Mucosa of stomach (tissue), 1 donor: ENCODE data around the gene PSMD11.
A peak's percentile ranks its signal among the peaks of the same experiment; 100 is the strongest.

Experiments used
- H3K27me3 ChIP-seq: one replicate; pipeline ENCODE4 v1.7.0; 2013; ENCODE audit warnings: mild to moderate bottlenecking, low read length; ENCODE audit not compliant: control insufficient read depth, insufficient read depth
- H3K36me3 ChIP-seq: one replicate; pipeline ENCODE4 v1.7.0; 2013; ENCODE audit warnings: low read length; ENCODE audit not compliant: control insufficient read depth, insufficient read depth
- H3K4me1 ChIP-seq: one replicate; pipeline ENCODE4 v1.7.0; 2013; ENCODE audit warnings: mild to moderate bottlenecking, low read length; ENCODE audit not compliant: control insufficient read depth, insufficient read depth
- H3K4me3 ChIP-seq: one replicate; pipeline ENCODE4 v1.7.0; 2013; ENCODE audit warnings: low read length
- H3K9ac ChIP-seq: one replicate; pipeline ENCODE4 v1.7.0; 2013; ENCODE audit warnings: mild to moderate bottlenecking, low read length, moderate library complexity
- H3K9me3 ChIP-seq: one replicate; pipeline ENCODE4 v1.7.0; 2013; ENCODE audit warnings: mild to moderate bottlenecking, low read length, moderate library complexity; ENCODE audit not compliant: control insufficient read depth
- donor health status: Pancreatic carcinoma.

Gene PSMD11

GRCh38 chr17:32486111-32486700 is 41.9 kb downstream of the PSMD11 start:
- H3K27me3 ChIP-seq, result peaks cover 6% of the 10 kb centered on the region
- H3K9ac ChIP-seq, result no peak overlapping the region
- no peaks in the 10 kb centered on the region for H3K36me3 ChIP-seq
- peaks cover 22% of the 10 kb centered on the region for H3K4me1 ChIP-seq
- H3K9me3 ChIP-seq, result no peaks in the 10 kb centered on the region
- H3K4me3 ChIP-seq, result no peak overlapping the region

- peaks cover 6% of the 10 kb centered on the region for H3K27me3 ChIP-seq
- no peaks in the 10 kb centered on the region for H3K36me3 ChIP-seq
- H3K9me3 ChIP-seq, result no peaks in the 10 kb centered on the region
- peaks cover 23% of the 10 kb centered on the region for H3K4me1 ChIP-seq
- H3K4me3 ChIP-seq, result no peak within 1 kb of the TSS
- peak within 1 kb of the TSS; percentile 43 for H3K9ac ChIP-seq
These were observed 42.6 kb downstream of the PSMD11 start, which contains the start of gene CDK5R1 for GRCh38 chr17:32486701-32487472. TSS of gene CDK5R1 (plus strand) at chr17:32486993. CDS start at chr17:32487621, 628 bp downstream.

DNA sequence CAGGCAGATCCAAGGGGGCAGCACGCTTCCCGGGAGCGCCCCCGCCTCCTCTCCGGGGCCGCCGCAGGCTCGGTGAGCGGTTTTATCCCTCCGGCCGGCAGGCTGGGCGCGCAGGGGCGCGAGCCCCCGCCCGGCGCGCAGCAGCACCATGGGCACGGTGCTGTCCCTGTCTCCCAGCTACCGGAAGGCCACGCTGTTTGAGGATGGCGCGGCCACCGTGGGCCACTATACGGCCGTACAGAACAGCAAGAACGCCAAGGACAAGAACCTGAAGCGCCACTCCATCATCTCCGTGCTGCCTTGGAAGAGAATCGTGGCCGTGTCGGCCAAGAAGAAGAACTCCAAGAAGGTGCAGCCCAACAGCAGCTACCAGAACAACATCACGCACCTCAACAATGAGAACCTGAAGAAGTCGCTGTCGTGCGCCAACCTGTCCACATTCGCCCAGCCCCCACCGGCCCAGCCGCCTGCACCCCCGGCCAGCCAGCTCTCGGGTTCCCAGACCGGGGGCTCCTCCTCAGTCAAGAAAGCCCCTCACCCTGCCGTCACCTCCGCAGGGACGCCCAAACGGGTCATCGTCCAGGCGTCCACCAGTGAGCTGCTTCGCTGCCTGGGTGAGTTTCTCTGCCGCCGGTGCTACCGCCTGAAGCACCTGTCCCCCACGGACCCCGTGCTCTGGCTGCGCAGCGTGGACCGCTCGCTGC is 43.3 kb downstream of the PSMD11 start:
- Histone ChIP-seq H3K27me3 (peaks cover 6% of the 10 kb centered on the region), H3K9me3 (no peaks in the 10 kb centered on the region), H3K36me3 (no peaks in the 10 kb centered on the region), H3K9ac (peak overlapping the region; percentile 43), H3K4me3 (no peak overlapping the region), H3K4me1 (peaks cover 26% of the 10 kb centered on the region)

- Histone ChIP-seq H3K9me3 (no peaks in the 10 kb centered on the region), H3K36me3 (no peaks in the 10 kb centered on the region), H3K4me3 (no peak overlapping the region), H3K4me1 (peaks cover 25% of the 10 kb centered on the region), H3K27me3 (peaks cover 6% of the 10 kb centered on the region), H3K9ac (no peak overlapping the region)
These were observed 43.9 kb downstream of the PSMD11 start for GRCh38 chr17:32488177-32488542.

GRCh38 chr17:32488604-32489180 is 44.4 kb downstream of the PSMD11 start:
- no peaks in the 10 kb centered on the region for H3K36me3 ChIP-seq
- no peaks in the 10 kb centered on the region for H3K9me3 ChIP-seq
- peaks cover 6% of the 10 kb centered on the region for H3K27me3 ChIP-seq
- no peak overlapping the region for H3K9ac ChIP-seq
- no peak overlapping the region for H3K4me3 ChIP-seq
- H3K4me1 ChIP-seq, result peaks cover 20% of the 10 kb centered on the region

DNA sequence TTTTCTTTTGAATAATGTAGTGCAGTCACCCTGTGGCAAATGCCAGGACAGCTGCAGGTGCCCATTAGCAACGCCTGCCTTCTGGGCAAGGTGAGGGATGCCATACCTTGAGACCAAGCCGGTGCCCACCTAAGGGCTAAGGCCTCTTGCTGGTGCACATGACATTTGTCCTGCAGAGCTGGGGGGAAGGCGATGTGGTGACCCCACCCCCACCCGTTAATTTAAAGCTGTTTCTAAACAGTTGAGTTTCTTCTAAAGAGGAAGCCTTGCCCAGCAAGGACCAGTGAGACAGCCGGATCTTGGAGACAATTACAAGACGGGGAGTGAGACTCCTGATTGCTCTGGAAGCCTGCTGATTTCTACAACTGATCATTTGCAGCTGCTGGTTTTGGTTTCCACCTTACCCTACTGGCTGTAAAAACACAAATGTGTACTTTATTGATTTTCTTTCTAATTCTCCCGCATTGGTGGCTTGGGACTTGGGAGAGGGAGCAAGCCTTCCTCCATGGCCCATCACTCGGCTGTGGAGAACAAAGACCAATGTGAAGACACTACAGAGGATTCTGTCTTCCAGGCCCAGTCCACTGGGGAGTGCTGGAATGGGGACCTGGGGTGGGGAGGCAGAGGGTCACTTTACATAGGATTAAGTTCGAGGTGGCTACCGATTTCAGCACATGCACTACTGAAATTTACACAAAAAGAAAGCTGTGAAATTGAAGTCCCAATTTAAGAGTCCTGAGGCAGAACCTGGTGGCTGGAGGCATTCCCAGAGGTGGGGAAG is 45.2 kb downstream of the PSMD11 start:
- Histone ChIP-seq H3K9ac (no peak overlapping the region), H3K9me3 (no peaks in the 10 kb centered on the region), H3K4me1 (peaks cover 15% of the 10 kb centered on the region), H3K36me3 (no peaks in the 10 kb centered on the region), H3K27me3 (peaks cover 6% of the 10 kb centered on the region), H3K4me3 (no peak overlapping the region)

GRCh38 chr17:32490101-32490482 is 45.8 kb downstream of the PSMD11 start:
- H3K4me1 ChIP-seq, result peaks cover 15% of the 10 kb centered on the region
- H3K4me3 ChIP-seq, result no peak overlapping the region
- no peaks in the 10 kb centered on the region for H3K36me3 ChIP-seq
- no peaks in the 10 kb centered on the region for H3K9me3 ChIP-seq
- H3K9ac ChIP-seq, result no peak overlapping the region
- peaks cover 6% of the 10 kb centered on the region for H3K27me3 ChIP-seq

- peaks cover 15% of the 10 kb centered on the region for H3K4me1 ChIP-seq
- no peaks in the 10 kb centered on the region for H3K36me3 ChIP-seq
- no peak overlapping the region for H3K4me3 ChIP-seq
- H3K27me3 ChIP-seq, result peaks cover 6% of the 10 kb centered on the region
- H3K9ac ChIP-seq, result no peak overlapping the region
- H3K9me3 ChIP-seq, result no peaks in the 10 kb centered on the region
These were observed 47.3 kb downstream of the PSMD11 start for GRCh38 chr17:32491371-32492263.

GRCh38 chr17:32492264-32492589 is 47.9 kb downstream of the PSMD11 start:
- Histone ChIP-seq H3K4me1 (peaks cover 15% of the 10 kb centered on the region), H3K36me3 (no peaks in the 10 kb centered on the region), H3K4me3 (no peak overlapping the region), H3K9me3 (no peaks in the 10 kb centered on the region), H3K27me3 (peaks cover 6% of the 10 kb centered on the region), H3K9ac (no peak overlapping the region)

DNA sequence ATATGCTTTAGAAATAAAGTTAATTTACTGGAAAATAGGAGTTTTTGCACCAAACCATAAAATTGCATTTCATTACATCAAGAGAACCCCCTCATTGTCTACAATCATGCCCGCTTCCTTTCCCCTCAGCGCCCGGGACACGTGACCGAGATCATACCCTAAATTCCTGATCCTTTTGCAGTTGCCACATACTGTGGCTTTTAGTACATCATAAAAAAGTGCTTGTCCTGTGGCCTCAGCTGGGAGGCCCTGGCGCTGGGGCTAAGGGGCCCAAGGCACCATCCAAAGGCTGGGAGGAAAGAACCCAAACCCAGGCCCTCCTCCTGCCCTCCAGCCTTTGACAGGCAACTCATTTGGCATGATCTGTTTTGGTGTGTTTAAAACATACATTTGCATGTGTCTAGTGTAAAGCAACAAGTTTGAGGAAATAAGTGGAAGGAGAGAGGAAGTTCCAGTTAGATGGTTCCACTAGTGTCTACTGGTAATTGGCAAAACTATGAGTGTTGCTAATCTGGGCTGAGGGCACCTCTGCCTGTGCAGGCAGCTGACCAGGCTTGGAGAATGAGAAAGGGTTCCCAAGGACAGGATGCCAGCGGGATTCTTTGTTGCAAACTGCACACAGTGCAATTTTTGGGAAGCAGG is 48.5 kb downstream of the PSMD11 start:
- Histone ChIP-seq H3K4me1 (peaks cover 10% of the 10 kb centered on the region), H3K9ac (no peak overlapping the region), H3K4me3 (no peak overlapping the region), H3K9me3 (no peaks in the 10 kb centered on the region), H3K36me3 (no peaks in the 10 kb centered on the region), H3K27me3 (peaks cover 2% of the 10 kb centered on the region)
